ENCODE results near the gene SLC30A7. TPM values are rescaled to one million over a fixed set of nuclear protein-coding genes. Genes with fewer than 3 reads are reported as not detected.

The SLC30A7 gene
- total and polyA plus RNA-seq, 2 of the 13 experiments (the other 11 are each of a cell fraction or from before 2014, with no cell fraction given): 8.3 to 40.8 TPM

- ChIA-PET CTCF (ENCODE audit: low intra/inter-chr PET ratio, low total read pairs) (no interaction called here), POLR2A (no interaction called here)
- no peak overlapping the region for H3K9ac ChIP-seq (ENCODE audit: insufficient read depth, low read depth, low read length)
- H3K27ac ChIP-seq (ENCODE audit: extremely low read length, insufficient read depth, low read length): no peak overlapping the region
- FAIRE-seq (no peak), ATAC-seq (no peak), DNase-seq (ENCODE audit: low spot score) (no peak)
- H3K9me3 ChIP-seq (ENCODE audit: low read length): no peaks in the 10 kb centered on the region
- no TSS peak for BruUV-seq (replicated peaks)
- TF ChIP-seq HNRNPH1 (optimal IDR thresholded peaks at IDR 0.05; ENCODE audit: low read depth, low read length) (no peak), ZNF7 (CRISPR knock-in tag; IDR thresholded peaks at IDR 0.05) (no peak), SATB2 (CRISPR knock-in tag; IDR thresholded peaks at IDR 0.05) (no peak), ZNF75D (CRISPR knock-in tag; IDR thresholded peaks at IDR 0.05; ENCODE audit: borderline replicate concordance) (no peak), THAP7 (CRISPR knock-in tag; IDR thresholded peaks at IDR 0.05) (no peak), STAT6 (CRISPR knock-in tag; IDR thresholded peaks at IDR 0.05; ENCODE audit: borderline replicate concordance) (no peak), ZFP91 (CRISPR knock-in tag; IDR thresholded peaks at IDR 0.05; ENCODE audit: borderline replicate concordance) (no peak), DNMT1 (CRISPR knock-in tag; IDR thresholded peaks at IDR 0.05) (no peak), SNAPC5 (CRISPR knock-in tag; IDR thresholded peaks at IDR 0.05; ENCODE audit: borderline replicate concordance) (no peak), EZH2 (conservative IDR thresholded peaks at IDR 0.05; ENCODE audit: low read depth, low read length) (no peak), PHB2 (IDR thresholded peaks at IDR 0.05; ENCODE audit: partially characterized antibody) (no peak), ZNF691 (CRISPR knock-in tag; IDR thresholded peaks at IDR 0.05; ENCODE audit: borderline replicate concordance, low read depth) (no peak), POGK (CRISPR knock-in tag; conservative IDR thresholded peaks at IDR 0.05) (no peak), TBP (CRISPR knock-in tag; IDR thresholded peaks at IDR 0.05) (no peak)
- H3K79me2 ChIP-seq (ENCODE audit: insufficient read depth, low read length): no peaks in the 10 kb centered on the region
- no peak overlapping the region for H3K4me3 ChIP-seq (replicated peaks in 1 of 3; ENCODE audit: insufficient read depth in 1 of 3, low read depth in 2 of 3, low read length in 3 of 3)
- peaks cover 9% of the 10 kb centered on the region; the same call in 1 of the 2 replicates for H3K4me1 ChIP-seq (ENCODE audit: insufficient read depth, low read length)
- no peak overlapping the region for H3K4me2 ChIP-seq (ENCODE audit: low read depth, low read length)
- no peaks in the 10 kb centered on the region for H3K27me3 ChIP-seq (ENCODE audit: control insufficient read depth in 1 of 2, insufficient read depth in 2 of 2, low read length in 2 of 2)
- H3K36me3 ChIP-seq (replicated peaks in 1 of 2; ENCODE audit: control insufficient read depth in 1 of 2, insufficient read depth in 2 of 2, low read length in 2 of 2): peaks cover 0 to 7% of the 10 kb centered on the region in 2 experiments; a peak in 3 of 5 replicates
- intact Hi-C loops (cut with micrococcal nuclease; ENCODE audit: unreplicated experiment) (no loop called here), in situ Hi-C loops (cut with HindIII; ENCODE audit: extremely low pct_ligation_motif_present, low pct_unique_long_range_greater_than_20kb) (no loop called here)
- H4K20me1 ChIP-seq (ENCODE audit: insufficient read depth, low read length): no peaks in the 10 kb centered on the region
- no peak overlapping the region for H2AFZ ChIP-seq (ENCODE audit: low read length)
Measured at GRCh38 chr1:100876291-100876690, 19.6 kb upstream of the SLC30A7 start.
